HG02938 (cell line): ENCODE results near the gene PHLDB2.

Experiments used
- ATAC-seq: cut with Tn5 transposase; IDR thresholded peaks from one replicate; pipeline ENCODE4 v1.9.1; 2021; ENCODE audit warnings: mild to moderate bottlenecking, moderate library complexity; ENCODE audit not compliant: unreplicated experiment

PHLDB2 gene

GRCh38 chr3:111923095-111923771, 64.2 kb downstream of the PHLDB2 start:
- ATAC-seq, result no peak

DNA sequence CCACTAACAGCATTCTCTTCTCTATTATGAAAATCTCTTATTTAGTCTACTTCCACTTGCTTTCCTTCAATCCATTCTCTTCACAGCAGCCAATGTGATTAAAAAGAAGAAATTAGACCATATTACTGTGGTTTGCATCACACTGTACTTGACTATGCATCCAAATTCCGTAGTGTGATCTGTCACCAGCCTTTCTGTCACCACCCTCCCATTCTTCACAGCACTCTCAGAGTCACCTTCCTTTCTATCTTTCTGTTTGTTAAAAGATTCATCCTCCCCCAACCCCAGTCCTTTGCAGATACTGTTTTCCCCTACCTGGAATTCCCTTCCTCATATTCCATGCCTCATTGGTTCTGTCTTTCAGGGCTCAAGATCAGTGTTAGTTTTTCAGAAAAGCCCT, 64.7 kb downstream of the PHLDB2 start:
- ATAC-seq, result no peak

DNA sequence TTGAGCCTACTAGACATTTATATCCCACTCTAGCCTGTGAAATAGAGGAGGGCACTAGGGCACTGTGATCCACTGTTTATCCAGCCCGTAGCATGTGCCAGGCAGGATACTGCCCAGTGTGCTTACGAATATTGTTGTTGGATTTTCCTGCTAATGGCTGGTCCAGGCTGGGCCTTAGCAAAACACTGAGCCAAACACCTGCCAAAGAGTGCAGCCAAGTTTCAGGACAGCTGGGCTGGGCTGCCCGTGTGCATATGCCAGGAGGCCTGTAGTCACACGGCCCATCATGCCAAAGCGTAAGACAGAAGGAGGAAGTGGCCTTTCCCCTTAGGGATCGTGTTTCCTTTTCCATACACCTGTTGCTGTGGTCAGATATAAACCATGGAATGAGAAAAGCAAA, 65.2 kb downstream of the PHLDB2 start:
- no peak for ATAC-seq

GRCh38 chr3:111926266-111926676, 67.2 kb downstream of the PHLDB2 start:
- ATAC-seq, result no peak

GRCh38 chr3:111928613-111929012, 69.5 kb downstream of the PHLDB2 start:
- no peak for ATAC-seq

DNA sequence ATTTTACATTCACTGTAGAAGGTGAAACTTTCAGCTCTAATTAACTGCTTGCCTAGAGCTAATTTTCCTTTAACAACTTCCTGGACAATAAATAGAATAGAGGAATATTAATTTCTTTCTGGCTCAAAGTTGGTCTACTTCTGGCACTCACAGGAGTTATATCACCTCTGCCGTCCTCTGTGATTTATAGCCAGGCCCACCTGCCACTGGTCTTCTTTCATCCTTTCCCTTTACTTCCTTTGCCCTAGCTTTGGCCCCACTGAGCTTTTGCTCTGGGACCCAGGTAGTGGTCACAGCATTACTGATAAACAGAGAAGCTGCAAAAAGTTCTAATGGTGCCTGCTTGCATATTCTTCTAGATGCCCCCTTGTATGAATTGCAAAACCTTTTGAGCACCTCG, 70.4 kb downstream of the PHLDB2 start:
- no peak for ATAC-seq

- ATAC-seq, result no peak
These were observed 73.9 kb downstream of the PHLDB2 start for GRCh38 chr3:111932946-111933345.

DNA sequence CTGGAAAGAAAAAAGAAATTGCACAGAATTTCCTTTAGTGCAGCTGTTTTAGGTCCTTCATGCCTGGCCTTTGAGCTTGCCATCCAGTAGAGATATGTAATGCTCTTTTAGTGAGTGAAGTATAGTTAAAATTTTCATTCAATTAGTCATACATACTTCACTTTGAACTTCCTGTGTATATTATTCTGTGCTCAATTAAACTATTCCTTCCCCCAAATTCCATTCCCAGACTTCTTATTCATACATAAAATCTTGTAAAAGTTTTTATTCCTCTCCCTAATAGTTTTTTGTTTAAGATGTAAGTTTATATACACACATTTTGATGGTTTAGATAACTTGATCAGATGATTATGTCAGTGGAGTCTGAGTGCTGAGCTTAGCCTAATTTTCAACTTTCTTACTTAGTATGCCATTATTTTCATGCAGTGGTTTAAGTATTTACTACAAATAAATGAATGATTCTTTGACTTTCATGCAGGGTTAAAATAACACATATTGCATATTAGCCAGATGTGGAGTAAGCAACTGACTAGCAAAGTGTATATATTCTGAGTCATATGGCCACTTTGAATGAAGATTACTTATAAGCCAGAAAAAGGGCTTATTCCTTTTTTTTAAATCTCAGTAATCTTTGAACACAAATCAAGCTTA, 77.3 kb downstream of the PHLDB2 start:
- ATAC-seq, result no peak

DNA sequence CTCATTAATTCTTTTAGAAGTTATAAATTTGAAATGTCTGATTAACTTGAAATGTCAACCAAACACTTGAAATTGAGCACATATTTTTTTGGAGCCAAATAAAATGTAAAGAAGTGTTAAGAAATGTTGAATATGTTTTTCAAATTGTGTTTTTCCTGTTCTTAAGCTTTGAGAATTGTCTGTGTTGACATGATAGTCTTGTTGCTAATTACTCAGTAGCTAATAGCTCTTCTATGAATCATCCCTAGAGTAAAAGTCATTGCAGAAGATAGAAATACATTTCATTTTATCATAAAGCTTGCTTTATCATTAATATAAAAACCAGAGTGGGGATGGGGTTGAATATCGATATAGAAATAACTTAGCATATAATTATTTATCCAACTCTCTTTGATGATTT, 77.9 kb downstream of the PHLDB2 start:
- no peak for ATAC-seq

- no peak for ATAC-seq
These were observed 78.8 kb downstream of the PHLDB2 start for GRCh38 chr3:111937871-111938270.

DNA sequence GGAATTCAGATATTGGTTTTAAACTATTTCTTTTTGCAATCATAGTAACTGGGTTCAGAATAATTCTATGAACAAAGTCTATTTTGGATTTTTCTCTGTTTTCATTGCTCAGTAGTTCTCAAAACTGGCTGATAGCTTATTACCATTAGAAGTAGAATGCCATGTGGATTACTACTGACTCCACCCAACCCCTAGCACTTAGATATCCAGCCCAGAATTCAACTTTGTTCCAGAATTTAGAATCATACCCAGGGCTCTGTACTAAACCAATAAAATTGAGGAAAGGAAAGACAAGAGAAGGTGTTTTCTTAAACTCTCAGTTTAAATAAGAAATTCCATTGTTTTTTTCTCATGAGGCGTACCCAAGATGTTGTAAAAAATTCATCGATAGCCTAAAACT, 80.8 kb downstream of the PHLDB2 start:
- no peak for ATAC-seq

GRCh38 chr3:111943533-111943932, 84.5 kb downstream of the PHLDB2 start:
- ATAC-seq, result no peak

GRCh38 chr3:111944372-111944771, 85.3 kb downstream of the PHLDB2 start:
- no peak for ATAC-seq

DNA sequence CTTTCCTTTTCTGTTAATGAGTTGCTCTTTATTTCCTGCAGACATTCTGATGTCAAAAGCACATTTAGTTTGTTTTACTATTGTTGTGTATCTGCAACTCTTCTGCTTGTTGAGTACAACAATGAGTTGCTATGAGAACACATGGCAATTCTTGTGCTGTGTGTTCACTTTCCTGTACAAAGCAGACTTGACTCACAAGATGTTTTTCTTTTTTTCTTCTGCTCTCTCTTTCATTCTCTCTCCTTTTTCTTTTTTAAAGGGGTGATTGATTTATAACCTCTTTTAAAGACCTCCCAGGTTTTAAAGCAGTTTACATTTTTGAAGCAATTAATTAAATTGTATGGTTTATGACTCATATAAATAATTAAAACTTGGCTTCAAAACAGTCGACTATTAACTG, 88.2 kb downstream of the PHLDB2 start:
- no peak for ATAC-seq

- ATAC-seq, result no peak
These were observed 89.7 kb downstream of the PHLDB2 start for GRCh38 chr3:111948786-111949185.

GRCh38 chr3:111949712-111950111, 90.6 kb downstream of the PHLDB2 start:
- ATAC-seq, result no peak

- ATAC-seq, result no peak
These were observed 92.0 kb downstream of the PHLDB2 start for GRCh38 chr3:111951032-111951431.

GRCh38 chr3:111952086-111952485, 93.0 kb downstream of the PHLDB2 start:
- ATAC-seq, result no peak

GRCh38 chr3:111952866-111953450, 93.9 kb downstream of the PHLDB2 start:
- ATAC-seq, result no peak

DNA sequence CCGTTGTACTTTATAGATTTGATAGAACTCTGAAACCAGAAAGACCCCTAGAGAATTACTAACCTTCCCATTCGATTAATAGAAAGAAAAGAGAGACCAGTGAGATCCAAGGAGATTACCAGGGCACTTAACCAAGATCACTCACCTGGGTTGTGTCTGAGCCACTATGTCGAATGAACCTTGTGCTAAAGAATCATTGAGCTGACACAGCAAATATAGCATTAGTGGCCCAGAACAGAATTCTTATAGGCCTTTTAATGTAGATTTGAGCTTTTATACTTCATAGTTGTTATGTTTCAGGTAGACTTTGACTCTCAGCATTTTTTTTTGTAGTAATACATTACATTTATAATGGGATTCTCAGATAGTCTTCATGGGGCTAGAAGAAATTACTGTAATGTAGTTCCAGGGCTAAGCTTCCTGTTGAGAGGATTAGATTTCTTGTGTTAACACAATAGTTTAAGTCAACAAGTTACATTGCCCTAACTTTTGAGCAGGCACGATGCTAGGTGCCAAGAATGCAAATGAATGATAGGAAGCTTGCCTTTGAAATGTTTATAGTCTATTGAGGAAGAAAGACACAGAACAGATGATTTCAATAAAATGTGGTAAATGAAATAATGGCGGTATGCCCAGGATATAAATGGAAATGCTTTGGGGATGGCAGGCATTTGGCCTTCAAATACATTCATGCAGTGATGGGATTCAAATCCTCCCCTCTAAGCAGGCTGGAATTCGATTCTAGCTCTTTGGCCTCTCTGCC, 95.3 kb downstream of the PHLDB2 start:
- ATAC-seq, result no peak

DNA sequence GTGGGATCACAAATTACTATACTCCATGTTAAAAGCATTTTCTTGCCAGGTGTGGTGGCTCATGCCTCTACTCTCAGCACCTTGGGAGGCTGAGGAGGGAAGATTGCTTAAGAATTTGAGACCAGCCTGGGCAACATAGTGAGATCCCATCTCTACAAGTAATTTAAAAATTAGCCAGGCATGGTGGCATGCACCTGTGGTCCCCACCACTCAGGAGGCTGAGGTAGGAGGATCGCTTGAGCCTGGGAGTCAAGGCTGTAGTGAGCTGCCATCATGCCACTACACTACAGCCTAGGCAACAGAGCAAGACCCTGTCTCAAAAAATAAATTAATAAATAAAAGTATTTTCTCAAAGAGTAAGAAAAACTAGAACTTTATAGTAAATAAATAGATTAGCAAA, 96.8 kb downstream of the PHLDB2 start:
- ATAC-seq, result no peak

GRCh38 chr3:111956449-111956848, 97.4 kb downstream of the PHLDB2 start:
- no peak for ATAC-seq
